ENCODE measurements around the gene GCN1. TPM values are rescaled to one million over a fixed set of nuclear protein-coding genes. Genes with fewer than 3 reads are reported as not detected.

Gene GCN1
- total and polyA plus RNA-seq, 2 donors (not counting 3 experiments of a cell fraction or from before 2014, with no cell fraction given): 30.1 to 101 TPM

- H3K4me2 ChIP-seq (ENCODE audit: insufficient read depth, low read length): no peak overlapping the region
- CTCF ChIA-PET: interaction anchor here (1.0 kb wide), 2 partner anchors 11 to 53 kb away, joined by 3 read pairs; partner anchors contain the start of gene PXN
- peaks cover 21 to 63% of the 10 kb centered on the region in 2 experiments for H3K36me3 ChIP-seq (ENCODE audit: control insufficient read depth in 2 of 2, extremely low read depth in 1 of 2, insufficient read depth in 2 of 2, low read length in 2 of 2)
Observed at GRCh38 chr12:120212301-120212700, 17.8 kb upstream of the GCN1 start.

GRCh38 chr12:120211904-120212283, 17.4 kb upstream of the GCN1 start:
- POLR2A ChIA-PET: interaction anchor here (3.9 kb wide), 1 partner anchor 11 kb away, joined by 30 read pairs; the partner anchor contains the start of gene RPLP0
- BruUV-seq (replicated peaks): no TSS peak
- CTCF ChIA-PET: interaction anchor here (1.0 kb wide), 1 partner anchor 54 kb away, joined by 3 read pairs; the partner anchor contains the start of gene PXN
- FAIRE-seq (no peak), DNase-seq (ENCODE audit: low read depth, low spot score) (no peak)
- TF ChIP-seq CTCF (IDR thresholded peaks at IDR 0.05; ENCODE audit: extremely low read depth in 1 of 2, insufficient read depth in 1 of 2, low read depth in 1 of 2, low read length in 2 of 2) (no peak), POLR2A (IDR thresholded peaks at IDR 0.05; ENCODE audit: low read depth, low read length) (no peak), EZH2 (IDR thresholded peaks at IDR 0.05; ENCODE audit: borderline replicate concordance, low read depth, low read length, severe bottlenecking) (no peak), JUN (IDR thresholded peaks at IDR 0.05; ENCODE audit: borderline replicate concordance, insufficient read depth, insufficient read length, low read depth) (no peak), MYC (IDR thresholded peaks at IDR 0.05; ENCODE audit: low read depth, low read length) (no peak), GATA2 (IDR thresholded peaks at IDR 0.05; ENCODE audit: insufficient read depth, insufficient read length, low read depth, low read length) (no peak), FOS (IDR thresholded peaks at IDR 0.05; ENCODE audit: borderline replicate concordance, insufficient read depth, low read length) (no peak), MAX (IDR thresholded peaks at IDR 0.05; ENCODE audit: insufficient read depth, insufficient read length) (no peak), POLR2AphosphoS5 (IDR thresholded peaks at IDR 0.05; ENCODE audit: insufficient read depth, low read depth, low read length) (no peak)
- no peaks in the 10 kb centered on the region for H3K9me3 ChIP-seq (replicated peaks; ENCODE audit: control insufficient read depth, insufficient read depth, low read length)
- H3K27me3 ChIP-seq (ENCODE audit: control insufficient read depth in 2 of 2, insufficient read depth in 2 of 2, low read length in 2 of 2): no peaks in the 10 kb centered on the region
- intact Hi-C loops (cut with micrococcal nuclease): no loop called here
- H2AFZ ChIP-seq (ENCODE audit: low read depth, low read length): no peak overlapping the region
- no peaks in the 10 kb centered on the region for H3K4me1 ChIP-seq (ENCODE audit: control insufficient read depth, extremely low read depth, insufficient read depth, low read length)
- H3K79me2 ChIP-seq (ENCODE audit: control insufficient read depth, insufficient read depth, low read length): no peaks in the 10 kb centered on the region
- H3K4me3 ChIP-seq (replicated peaks in 1 of 3; ENCODE audit: insufficient read depth in 1 of 3, low read depth in 1 of 3, low read length in 3 of 3): no peak overlapping the region
- H3K36me3 ChIP-seq (ENCODE audit: control insufficient read depth in 2 of 2, extremely low read depth in 1 of 2, insufficient read depth in 2 of 2, low read length in 2 of 2): peaks cover 21 to 59% of the 10 kb centered on the region in 2 experiments
- H3K9me1 ChIP-seq (replicated peaks; ENCODE audit: control insufficient read depth, extremely low read depth, insufficient read depth, low read length): no peaks in the 10 kb centered on the region
- dilution Hi-C loops (cut with MboI; ENCODE audit: extremely low pct_ligation_motif_present, low sequenced_read_pairs): no loop called here
- H3K27ac ChIP-seq (ENCODE audit: insufficient read depth, low read depth, low read length): no peak overlapping the region
- no peak overlapping the region for H3K9ac ChIP-seq (replicated peaks; ENCODE audit: extremely low read depth, insufficient read depth, low read length)
- no peaks in the 10 kb centered on the region for H4K20me1 ChIP-seq (replicated peaks; ENCODE audit: control insufficient read depth, extremely low read depth, insufficient read depth, low read length)
- H3K4me2 ChIP-seq (ENCODE audit: insufficient read depth, low read length): no peak overlapping the region

More at GRCh38 chr12:120212301-120212700, 17.8 kb upstream of the GCN1 start:
- Histone ChIP-seq H3K79me2 (ENCODE audit: control insufficient read depth, insufficient read depth, low read length) (no peaks in the 10 kb centered on the region), H3K9me1 (replicated peaks; ENCODE audit: control insufficient read depth, extremely low read depth, insufficient read depth, low read length) (no peaks in the 10 kb centered on the region), H3K9ac (replicated peaks; ENCODE audit: extremely low read depth, insufficient read depth, low read length) (no peak overlapping the region), H3K27ac (ENCODE audit: insufficient read depth, low read depth, low read length) (no peak overlapping the region), H4K20me1 (replicated peaks; ENCODE audit: control insufficient read depth, extremely low read depth, insufficient read depth, low read length) (no peaks in the 10 kb centered on the region), H2AFZ (ENCODE audit: low read depth, low read length) (no peak overlapping the region), H3K4me3 (replicated peaks in 1 of 3; ENCODE audit: insufficient read depth in 1 of 3, low read depth in 1 of 3, low read length in 3 of 3) (no peak overlapping the region), H3K9me3 (replicated peaks; ENCODE audit: control insufficient read depth, insufficient read depth, low read length) (no peaks in the 10 kb centered on the region), H3K27me3 (ENCODE audit: control insufficient read depth in 2 of 2, insufficient read depth in 2 of 2, low read length in 2 of 2) (no peaks in the 10 kb centered on the region), H3K4me1 (ENCODE audit: control insufficient read depth, extremely low read depth, insufficient read depth, low read length) (no peaks in the 10 kb centered on the region)
- DNase-seq (ENCODE audit: low read depth, low spot score) (no peak), FAIRE-seq (no peak)
- BruUV-seq (replicated peaks): no TSS peak
- dilution Hi-C loops (cut with MboI; ENCODE audit: extremely low pct_ligation_motif_present, low sequenced_read_pairs) (no loop called here), intact Hi-C loops (cut with micrococcal nuclease) (no loop called here)
- POLR2A ChIA-PET: interaction anchor here (0.6 to 3.9 kb wide), 2 partner anchors 12 to 71 kb away, joined by 5 to 30 read pairs; partner anchors contain the start of gene RPLP0
- TF ChIP-seq MYC (IDR thresholded peaks at IDR 0.05; ENCODE audit: low read depth, low read length) (no peak), JUN (IDR thresholded peaks at IDR 0.05; ENCODE audit: borderline replicate concordance, insufficient read depth, insufficient read length, low read depth) (no peak), GATA2 (IDR thresholded peaks at IDR 0.05; ENCODE audit: insufficient read depth, insufficient read length, low read depth, low read length) (no peak)

All from endothelial cell of umbilical vein (primary cell).